Activated T-cell treated with anti-CD3 and anti-CD28 coated beads, Interleukin-2, amount 50 U/mL, for 72 hours (primary cell): ENCODE results near the gene ZNF664. TPM values are rescaled to one million over a fixed set of nuclear protein-coding genes. Genes with fewer than 3 reads are reported as not detected.
"Not testable (repeated sequence)": the region's sequence is repeated elsewhere in the genome, so short reads cannot be mapped to it uniquely, and the experiment has no call there.

ENCODE experiments used
- ATAC-seq, 2 donors: fragments of 150-1000 bp; cut with Tn5 transposase; replicated peaks in 1 of 2; 2 replicates each; pipeline ENCODE4 v1.10.0; 2021; ENCODE audit warnings: moderate library complexity in 2 of 2, mild to moderate bottlenecking in 1 of 2
- DNase-seq, 2 donors: peaks; one replicate each; pipeline ENCODE4 v3.0.0; 2021 to 2022; ENCODE audit warnings: mixed read lengths in 1 of 2
- H3K27ac Mint-ChIP-seq: one replicate; pipeline ENCODE4 v1.8.0; 2022; ENCODE audit warnings: mild to moderate bottlenecking, moderate library complexity, mixed read lengths
- H3K27me3 Mint-ChIP-seq: one replicate; pipeline ENCODE4 v1.8.0; 2022; ENCODE audit warnings: low read depth, mixed read lengths
- H3K36me3 Mint-ChIP-seq, 2 donors: one replicate each; pipeline ENCODE4 v1.8.0; 2022; ENCODE audit warnings: mixed read lengths in 2 of 2, mild to moderate bottlenecking in 1 of 2; ENCODE audit not compliant: insufficient read depth in 2 of 2
- H3K4me1 Mint-ChIP-seq: one replicate; pipeline ENCODE4 v1.8.0; 2022; ENCODE audit warnings: low read depth, mixed read lengths
- H3K4me3 Mint-ChIP-seq, 2 donors: one replicate each; pipeline ENCODE4 v1.8.0; 2022; ENCODE audit warnings: mild to moderate bottlenecking in 2 of 2, mixed read lengths in 2 of 2, moderate library complexity in 2 of 2
- H3K9me3 Mint-ChIP-seq, 2 donors: one replicate each; pipeline ENCODE4 v1.8.0; 2022; ENCODE audit warnings: mixed read lengths in 2 of 2
- total RNA-seq, 2 donors: library from RNA; stranded (reverse); gene quantifications; one replicate each; pipeline ENCODE4 v1.2.3, GENCODE V29; 2022

The ZNF664 gene
- total RNA-seq, 2 donors from 2014 or later = 63.0 to 63.6 TPM

- Mint-ChIP-seq H3K4me3 (no peak overlapping the region), H3K27ac (no peak overlapping the region), H3K36me3 (peaks cover 2 to 6% of the 10 kb centered on the region in 2 donors), H3K27me3 (no peaks in the 10 kb centered on the region), H3K9me3 (no peaks in the 10 kb centered on the region), H3K4me1 (no peaks in the 10 kb centered on the region)
- no peak for DNase-seq
- no peak for ATAC-seq
Observed at GRCh38 chr12:123945287-123946151, 27.5 kb upstream of the ZNF664 start.

GRCh38 chr12:123946152-123946515 lies 26.9 kb upstream of the ZNF664 start:
- ATAC-seq (no peak), DNase-seq (no peak)
- Mint-ChIP-seq H3K27me3 (no peaks in the 10 kb centered on the region), H3K27ac (no peak overlapping the region), H3K4me3 (no peak overlapping the region), H3K9me3 (no peaks in the 10 kb centered on the region), H3K36me3 (peaks cover 2 to 6% of the 10 kb centered on the region in 2 donors), H3K4me1 (no peaks in the 10 kb centered on the region)

- not testable (repeated sequence) for H3K36me3 Mint-ChIP-seq, DNase-seq, H3K27ac Mint-ChIP-seq, H3K4me3 Mint-ChIP-seq, H3K27me3 Mint-ChIP-seq, H3K9me3 Mint-ChIP-seq, ATAC-seq, H3K4me1 Mint-ChIP-seq
Observed at GRCh38 chr12:123946516-123947505, 26.2 kb upstream of the ZNF664 start.

GRCh38 chr12:123947531-123947930 lies 25.5 kb upstream of the ZNF664 start:
- not testable (repeated sequence) for DNase-seq, ATAC-seq, H3K27me3 Mint-ChIP-seq, H3K27ac Mint-ChIP-seq, H3K4me1 Mint-ChIP-seq, H3K36me3 Mint-ChIP-seq, H3K4me3 Mint-ChIP-seq, H3K9me3 Mint-ChIP-seq

GRCh38 chr12:123948401-123948795 lies 24.6 kb upstream of the ZNF664 start:
- Mint-ChIP-seq H3K4me3 (no peak overlapping the region), H3K27ac (no peak overlapping the region), H3K4me1 (no peaks in the 10 kb centered on the region), H3K36me3 (no peaks in the 10 kb centered on the region), H3K27me3 (no peaks in the 10 kb centered on the region), H3K9me3 (no peaks in the 10 kb centered on the region)
- ATAC-seq = no peak
- no peak for DNase-seq

- H3K27me3 Mint-ChIP-seq = no peaks in the 10 kb centered on the region
- no peaks in the 10 kb centered on the region for H3K9me3 Mint-ChIP-seq
- H3K27ac Mint-ChIP-seq = no peak overlapping the region
- H3K4me3 Mint-ChIP-seq = no peak overlapping the region
- H3K4me1 Mint-ChIP-seq = no peaks in the 10 kb centered on the region
- H3K36me3 Mint-ChIP-seq = no peaks in the 10 kb centered on the region
- ATAC-seq = no peak
- DNase-seq = no peak
Observed at GRCh38 chr12:123948796-123949769, 23.9 kb upstream of the ZNF664 start.

GRCh38 chr12:123949770-123950165 lies 23.2 kb upstream of the ZNF664 start:
- ATAC-seq (no peak), DNase-seq (no peak)
- Mint-ChIP-seq H3K4me1 (no peaks in the 10 kb centered on the region), H3K27ac (no peak overlapping the region), H3K36me3 (no peaks in the 10 kb centered on the region), H3K27me3 (no peaks in the 10 kb centered on the region), H3K4me3 (no peak overlapping the region), H3K9me3 (no peaks in the 10 kb centered on the region)

GRCh38 chr12:123950476-123951349 lies 22.3 kb upstream of the ZNF664 start:
- ATAC-seq = no peak
- H3K4me1 Mint-ChIP-seq = no peaks in the 10 kb centered on the region
- DNase-seq = no peak
- no peaks in the 10 kb centered on the region for H3K36me3 Mint-ChIP-seq
- no peaks in the 10 kb centered on the region for H3K9me3 Mint-ChIP-seq
- H3K27me3 Mint-ChIP-seq = no peaks in the 10 kb centered on the region
- no peak overlapping the region for H3K27ac Mint-ChIP-seq
- H3K4me3 Mint-ChIP-seq = no peak overlapping the region

GRCh38 chr12:123951467-123951866 lies 21.5 kb upstream of the ZNF664 start:
- H3K4me3 Mint-ChIP-seq = no peak overlapping the region
- no peak overlapping the region for H3K27ac Mint-ChIP-seq
- H3K27me3 Mint-ChIP-seq = no peaks in the 10 kb centered on the region
- ATAC-seq = no peak
- H3K36me3 Mint-ChIP-seq = no peaks in the 10 kb centered on the region
- DNase-seq = no peak
- no peaks in the 10 kb centered on the region for H3K4me1 Mint-ChIP-seq
- H3K9me3 Mint-ChIP-seq = no peaks in the 10 kb centered on the region

GRCh38 chr12:123952037-123952436 lies 21.0 kb upstream of the ZNF664 start:
- Mint-ChIP-seq H3K36me3 (no peaks in the 10 kb centered on the region), H3K4me3 (no peak overlapping the region), H3K9me3 (no peaks in the 10 kb centered on the region), H3K4me1 (no peaks in the 10 kb centered on the region), H3K27me3 (no peaks in the 10 kb centered on the region), H3K27ac (no peak overlapping the region)
- DNase-seq (no peak), ATAC-seq (no peak)

GRCh38 chr12:123954647-123955350 lies 18.2 kb upstream of the ZNF664 start:
- DNase-seq = no peak
- H3K27me3 Mint-ChIP-seq = no peaks in the 10 kb centered on the region
- H3K4me3 Mint-ChIP-seq = no peak overlapping the region
- no peak overlapping the region for H3K27ac Mint-ChIP-seq
- no peak for ATAC-seq
- H3K4me1 Mint-ChIP-seq = no peaks in the 10 kb centered on the region
- H3K9me3 Mint-ChIP-seq = no peaks in the 10 kb centered on the region
- no peaks in the 10 kb centered on the region for H3K36me3 Mint-ChIP-seq
